GM12865 (cell line): Measurements from ENCODE around the gene ADAMTS15.

Experiments
- DNase-seq: peaks from one replicate; pipeline ENCODE4 v3.0.0; 2010; ENCODE audit warnings: low read depth
- H3K4me3 ChIP-seq: 2 replicates; pipeline ENCODE4 v1.5.1; 2011; ENCODE audit warnings: mild to moderate bottlenecking, low read depth, low read length, control low read depth
- TF ChIP-seq, protein P1 (sequence below): IDR thresholded peaks from 2 replicates; pipeline ENCODE4 v1.5.1; 2011; ENCODE audit warnings: low read length, control low read depth, low read depth, inconsistent platforms; ENCODE audit not compliant: insufficient read depth; ENCODE audit errors: missing control alignments

The ADAMTS15 gene

DNA sequence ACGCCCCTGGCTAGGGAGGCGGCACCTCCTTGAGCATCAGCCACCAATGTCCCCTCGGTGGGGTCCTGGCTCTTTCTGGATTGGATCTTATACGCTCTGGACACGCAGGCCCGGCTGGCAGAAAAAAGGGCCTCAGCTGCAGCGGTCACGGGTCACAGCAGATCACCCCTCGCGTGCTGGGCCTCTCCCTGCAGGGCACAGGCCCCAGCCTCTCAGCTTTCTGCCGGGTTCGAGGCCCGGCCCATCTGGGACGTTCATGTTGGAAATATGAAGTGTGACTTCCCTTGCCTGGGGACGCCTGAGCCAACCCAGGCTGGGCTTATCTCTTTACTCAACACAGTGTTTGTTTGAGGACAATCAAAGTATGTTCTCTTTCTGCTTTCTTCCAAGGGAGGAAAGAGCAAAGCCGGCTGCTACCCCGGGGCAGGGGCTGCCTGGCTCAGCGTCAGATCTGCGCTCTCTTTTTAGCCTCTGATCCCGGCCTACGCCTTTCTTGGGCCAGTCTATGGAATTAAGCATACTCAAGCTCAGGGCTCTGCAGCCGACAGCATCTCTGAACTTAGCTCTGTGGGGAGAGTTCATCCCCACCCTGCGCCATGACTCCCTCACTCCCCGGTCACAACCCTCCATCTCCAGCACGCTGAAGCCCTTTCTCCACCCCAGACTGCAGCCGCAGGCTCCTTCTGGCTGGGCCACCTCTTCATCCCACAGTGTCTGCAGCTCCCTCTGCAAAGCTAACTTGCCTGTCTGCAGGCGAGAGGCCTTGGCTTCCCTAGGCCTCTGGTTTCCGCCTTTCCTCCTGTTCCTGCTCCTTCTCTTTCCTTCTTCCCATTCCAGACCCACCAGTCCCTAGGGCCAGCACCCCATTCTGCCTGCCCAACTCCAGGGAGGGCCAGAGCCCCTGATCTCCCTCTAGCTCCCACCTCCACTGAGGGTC is 38.8 kb downstream of the ADAMTS15 start:
- DNase-seq, result no peak
- H3K4me3 ChIP-seq, result no peak overlapping the region
- TF ChIP-seq, protein P1, sequence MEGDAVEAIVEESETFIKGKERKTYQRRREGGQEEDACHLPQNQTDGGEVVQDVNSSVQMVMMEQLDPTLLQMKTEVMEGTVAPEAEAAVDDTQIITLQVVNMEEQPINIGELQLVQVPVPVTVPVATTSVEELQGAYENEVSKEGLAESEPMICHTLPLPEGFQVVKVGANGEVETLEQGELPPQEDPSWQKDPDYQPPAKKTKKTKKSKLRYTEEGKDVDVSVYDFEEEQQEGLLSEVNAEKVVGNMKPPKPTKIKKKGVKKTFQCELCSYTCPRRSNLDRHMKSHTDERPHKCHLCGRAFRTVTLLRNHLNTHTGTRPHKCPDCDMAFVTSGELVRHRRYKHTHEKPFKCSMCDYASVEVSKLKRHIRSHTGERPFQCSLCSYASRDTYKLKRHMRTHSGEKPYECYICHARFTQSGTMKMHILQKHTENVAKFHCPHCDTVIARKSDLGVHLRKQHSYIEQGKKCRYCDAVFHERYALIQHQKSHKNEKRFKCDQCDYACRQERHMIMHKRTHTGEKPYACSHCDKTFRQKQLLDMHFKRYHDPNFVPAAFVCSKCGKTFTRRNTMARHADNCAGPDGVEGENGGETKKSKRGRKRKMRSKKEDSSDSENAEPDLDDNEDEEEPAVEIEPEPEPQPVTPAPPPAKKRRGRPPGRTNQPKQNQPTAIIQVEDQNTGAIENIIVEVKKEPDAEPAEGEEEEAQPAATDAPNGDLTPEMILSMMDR, result no peak

DNA sequence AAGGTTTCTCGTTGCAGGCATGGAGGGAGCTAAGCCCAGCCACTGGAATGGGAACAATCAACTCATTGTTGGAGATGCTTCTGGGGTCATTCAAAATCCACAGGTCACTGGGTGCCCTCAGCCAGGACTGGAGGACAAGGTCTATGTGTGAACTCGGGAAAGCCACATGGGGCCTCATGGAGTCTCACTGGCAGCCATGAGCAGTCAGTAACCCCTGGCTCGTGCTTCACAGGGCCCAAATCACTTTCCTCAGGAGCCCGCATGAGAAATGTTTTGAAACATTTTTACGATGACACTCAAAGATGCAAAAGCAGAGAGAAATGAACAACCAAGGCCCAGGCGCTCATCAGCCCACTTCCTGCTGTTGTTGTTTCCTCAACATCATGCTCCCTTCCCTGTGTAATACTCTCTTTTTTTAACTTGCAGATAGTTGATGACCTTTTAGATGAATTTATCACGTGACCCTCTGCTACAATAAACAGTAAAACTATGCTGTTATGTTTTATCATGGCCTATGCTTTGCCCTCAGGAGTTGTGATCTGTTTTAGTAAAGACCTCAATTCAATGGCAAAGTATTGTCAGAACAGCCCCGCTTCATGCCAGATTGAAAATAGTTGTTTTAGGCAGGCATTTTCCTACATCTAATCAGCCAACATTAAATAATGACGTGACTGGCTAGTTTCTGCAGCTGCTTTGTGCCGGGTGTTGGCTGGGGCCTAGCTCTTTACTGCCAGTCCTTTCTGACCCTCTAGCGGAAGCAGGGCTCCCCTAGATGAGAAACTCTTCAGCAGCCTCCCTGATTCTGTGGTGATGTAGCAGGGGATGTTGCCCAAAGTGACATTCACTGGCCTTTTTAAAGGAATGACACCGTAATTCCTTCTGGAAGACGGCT is 39.7 kb downstream of the ADAMTS15 start:
- H3K4me3 ChIP-seq, result no peak overlapping the region
- TF ChIP-seq, protein P1, result no peak
- no peak for DNase-seq

DNA sequence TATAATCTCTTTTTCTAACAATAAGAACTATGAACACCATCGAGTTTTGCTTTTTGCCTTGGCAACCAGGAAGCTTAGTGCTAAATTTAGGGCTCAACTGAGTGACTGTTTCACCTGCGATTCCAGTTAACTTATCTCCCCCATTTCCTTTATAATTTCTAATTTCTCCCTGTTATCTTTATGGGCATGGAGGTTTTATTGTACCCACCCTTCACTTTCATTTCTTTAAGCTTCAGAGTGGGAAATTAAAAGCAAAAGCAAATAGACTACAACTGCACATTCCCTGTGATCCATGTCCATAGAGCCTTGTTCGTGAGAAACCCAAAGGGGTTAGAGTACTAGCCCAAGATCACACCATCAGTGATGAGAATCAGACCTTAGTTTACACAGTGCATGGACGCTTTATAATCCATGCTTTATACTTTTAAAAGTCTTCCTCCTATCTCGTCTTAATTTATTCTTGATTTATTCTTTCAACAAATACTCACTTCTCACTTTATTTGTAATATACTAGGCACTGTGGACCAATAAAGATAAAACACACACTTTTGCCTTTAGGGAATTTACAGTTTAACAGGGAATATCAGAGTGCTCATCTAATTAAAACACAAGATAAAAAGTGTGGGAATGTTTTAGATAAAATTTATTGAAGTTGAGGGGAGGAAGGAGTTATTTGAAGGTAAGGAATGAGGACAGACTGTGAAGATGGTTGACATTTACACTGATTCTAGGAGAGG is 40.6 kb downstream of the ADAMTS15 start:
- TF ChIP-seq, protein P1, result no peak
- no peak for DNase-seq
- no peak overlapping the region for H3K4me3 ChIP-seq

DNA sequence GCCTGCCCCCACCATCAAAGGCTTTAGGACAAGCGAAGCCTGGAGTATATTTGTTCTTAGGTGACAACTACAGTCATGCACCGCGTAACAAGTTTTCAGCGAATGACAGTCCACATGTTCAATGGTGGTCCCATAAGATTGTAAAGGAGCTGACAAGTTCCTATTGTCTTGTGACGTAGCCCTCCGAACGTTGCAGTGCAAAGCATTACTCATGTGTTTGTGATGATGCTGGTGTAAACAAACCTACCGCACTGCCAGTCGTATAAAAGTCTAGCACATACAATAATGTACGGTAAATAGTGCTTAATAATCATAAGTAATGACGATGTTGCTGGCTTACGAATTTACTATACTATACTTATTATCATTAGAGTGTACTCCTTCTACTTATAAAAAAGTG is 41.3 kb downstream of the ADAMTS15 start:
- DNase-seq, result no peak
- no peak overlapping the region for H3K4me3 ChIP-seq
- TF ChIP-seq, protein P1, result no peak

DNA sequence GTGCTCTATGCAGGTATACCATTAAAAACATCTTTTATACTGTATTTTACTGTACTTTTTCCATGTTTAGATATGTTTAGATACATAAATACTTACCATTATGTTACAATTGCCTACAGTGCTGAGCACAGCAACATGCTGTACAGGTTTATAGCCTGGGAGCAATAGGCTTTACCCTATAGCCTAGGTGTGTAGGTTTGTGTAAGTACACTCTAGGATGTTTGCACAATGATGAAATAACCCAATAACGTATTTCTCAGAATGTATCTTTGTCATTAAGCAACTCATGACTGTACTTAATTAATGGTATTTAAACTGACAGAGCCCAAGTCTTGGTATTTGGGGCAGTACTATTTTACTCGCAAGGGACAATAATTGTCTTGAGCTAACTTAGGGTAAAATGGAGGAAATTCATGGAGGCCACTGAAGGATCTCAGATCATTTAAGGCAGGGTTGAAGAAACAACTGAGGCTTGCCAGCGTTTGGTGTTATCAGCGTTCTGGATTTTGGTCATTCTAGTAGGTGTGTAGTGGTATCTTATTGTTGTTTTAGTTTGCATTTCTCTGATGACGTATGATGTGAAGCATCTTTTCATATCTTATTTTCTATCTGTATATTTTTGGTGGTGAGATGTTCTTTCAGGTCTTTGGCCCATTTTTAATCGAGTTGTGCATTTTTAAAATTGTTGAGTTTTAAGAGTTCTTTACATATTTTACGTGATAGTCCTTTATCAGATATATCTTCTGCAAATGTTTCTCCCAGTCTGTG is 42.4 kb downstream of the ADAMTS15 start:
- H3K4me3 ChIP-seq, result no peak overlapping the region
- no peak for DNase-seq
- TF ChIP-seq, protein P1, result no peak

DNA sequence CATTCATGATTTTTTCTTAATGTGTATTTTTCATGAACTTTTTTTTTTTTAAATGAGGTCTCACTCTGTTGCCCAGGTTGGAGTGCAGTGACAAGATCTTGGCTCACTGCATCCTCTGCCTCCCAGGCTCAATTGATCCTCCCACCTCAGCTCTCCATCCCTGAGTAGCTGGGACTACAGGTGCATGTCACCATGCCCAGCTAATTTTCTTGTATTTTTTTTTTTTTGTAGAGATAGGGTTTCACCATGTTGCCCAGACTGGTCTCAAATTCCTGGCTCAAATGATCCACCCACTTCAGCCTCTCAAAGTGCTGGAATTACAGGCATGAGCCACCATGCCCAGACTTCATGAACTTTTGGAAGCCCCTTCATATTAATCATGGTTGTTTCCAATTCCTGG is 49.7 kb downstream of the ADAMTS15 start:
- H3K4me3 ChIP-seq, result no peak overlapping the region

More for the DNA sequence above, 49.7 kb downstream of the ADAMTS15 start:
- TF ChIP-seq, protein P1, result no peak
- DNase-seq, result no peak
